ENCODE results near the gene SEMA6B.

The SEMA6B gene

DNA sequence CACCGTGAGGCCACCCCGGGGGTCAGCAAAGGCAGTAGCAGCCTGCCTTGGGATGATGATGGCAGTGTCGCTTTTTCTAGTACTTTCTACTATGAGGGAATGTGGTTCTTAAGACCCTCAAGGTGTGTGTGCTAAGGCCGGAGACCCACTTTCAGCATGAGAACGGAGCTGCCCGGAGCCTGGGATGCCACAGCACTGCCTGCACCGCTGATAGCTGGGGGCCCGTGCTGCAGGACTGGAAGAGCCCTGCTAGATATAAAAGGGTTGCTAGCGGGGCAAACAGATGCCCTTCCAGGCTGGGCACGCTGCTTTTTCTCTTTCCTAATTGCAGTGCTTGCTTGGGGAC, 55.7 kb downstream of the SEMA6B start:
- Histone ChIP-seq H3K4me3 (ENCODE audit: insufficient read depth, low read length, poor library complexity, severe bottlenecking) (no peak overlapping the region), H3K36me3 (ENCODE audit: low read length) (no peaks in the 10 kb centered on the region), H3F3A (ENCODE audit: insufficient read depth) (no peaks in the 10 kb centered on the region), H3K9me3 (ENCODE audit: insufficient read depth, low read length) (no peaks in the 10 kb centered on the region), H3K9me2 (replicated peaks; ENCODE audit: insufficient read depth, low read length) (no peaks in the 10 kb centered on the region), H4K20me1 (ENCODE audit: low read depth, low read length) (no peaks in the 10 kb centered on the region), H3K27me3 (ENCODE audit: low read length) (no peaks in the 10 kb centered on the region), H3K9ac (ENCODE audit: low read length) (no peak overlapping the region), H3K4me2 (ENCODE audit: low read depth, low read length, poor library complexity, severe bottlenecking) (no peak overlapping the region), H3K79me2 (ENCODE audit: insufficient read depth, low read length) (no peaks in the 10 kb centered on the region), H2AFZ (ENCODE audit: low read depth, low read length, severe bottlenecking) (no peak overlapping the region), H3K27ac (ENCODE audit: low read depth, low read length) (no peak overlapping the region)
- TF ChIP-seq CTCF (IDR thresholded peaks at IDR 0.05; ENCODE audit: insufficient read depth, low read length, poor library complexity, severe bottlenecking) (no peak), EZH2phosphoT487 (conservative IDR thresholded peaks at IDR 0.05; ENCODE audit: low read length) (no peak)

- Histone ChIP-seq H3K4me3 (ENCODE audit: insufficient read depth, low read length, poor library complexity, severe bottlenecking) (no peak overlapping the region), H3K36me3 (ENCODE audit: low read length) (no peaks in the 10 kb centered on the region), H3K27ac (ENCODE audit: low read depth, low read length) (no peak overlapping the region), H3K79me2 (ENCODE audit: insufficient read depth, low read length) (no peaks in the 10 kb centered on the region), H3K27me3 (ENCODE audit: low read length) (no peaks in the 10 kb centered on the region), H3K9me2 (replicated peaks; ENCODE audit: insufficient read depth, low read length) (no peaks in the 10 kb centered on the region), H2AFZ (ENCODE audit: low read depth, low read length, severe bottlenecking) (no peak overlapping the region), H3K4me2 (ENCODE audit: low read depth, low read length, poor library complexity, severe bottlenecking) (no peak overlapping the region), H3K9me3 (ENCODE audit: insufficient read depth, low read length) (no peaks in the 10 kb centered on the region), H3K9ac (ENCODE audit: low read length) (no peak overlapping the region), H3F3A (ENCODE audit: insufficient read depth) (no peaks in the 10 kb centered on the region), H4K20me1 (ENCODE audit: low read depth, low read length) (no peaks in the 10 kb centered on the region)
- TF ChIP-seq EZH2phosphoT487 (conservative IDR thresholded peaks at IDR 0.05; ENCODE audit: low read length) (no peak), CTCF (IDR thresholded peaks at IDR 0.05; ENCODE audit: insufficient read depth, low read length, poor library complexity, severe bottlenecking) (no peak)
These were observed 56.2 kb downstream of the SEMA6B start for GRCh38 chr19:4503132-4503824.

- H3K9me3 ChIP-seq (ENCODE audit: insufficient read depth, low read length) = no peaks in the 10 kb centered on the region
- no peak overlapping the region for H2AFZ ChIP-seq (ENCODE audit: low read depth, low read length, severe bottlenecking)
- no peaks in the 10 kb centered on the region for H3K36me3 ChIP-seq (ENCODE audit: low read length)
- TF ChIP-seq EZH2phosphoT487 (conservative IDR thresholded peaks at IDR 0.05; ENCODE audit: low read length) (no peak), CTCF (IDR thresholded peaks at IDR 0.05; ENCODE audit: insufficient read depth, low read length, poor library complexity, severe bottlenecking) (no peak)
- H3K27ac ChIP-seq (ENCODE audit: low read depth, low read length) = no peak overlapping the region
- no peak overlapping the region for H3K4me2 ChIP-seq (ENCODE audit: low read depth, low read length, poor library complexity, severe bottlenecking)
- no peaks in the 10 kb centered on the region for H3K79me2 ChIP-seq (ENCODE audit: insufficient read depth, low read length)
- H3K9me2 ChIP-seq (replicated peaks; ENCODE audit: insufficient read depth, low read length) = no peaks in the 10 kb centered on the region
- H4K20me1 ChIP-seq (ENCODE audit: low read depth, low read length) = no peaks in the 10 kb centered on the region
- H3K9ac ChIP-seq (ENCODE audit: low read length) = no peak overlapping the region
- H3F3A ChIP-seq (ENCODE audit: insufficient read depth) = no peaks in the 10 kb centered on the region
- H3K27me3 ChIP-seq (ENCODE audit: low read length) = no peaks in the 10 kb centered on the region
- H3K4me3 ChIP-seq (ENCODE audit: insufficient read depth, low read length, poor library complexity, severe bottlenecking) = no peak overlapping the region
These were observed 57.0 kb downstream of the SEMA6B start for GRCh38 chr19:4502282-4503131.
